Smooth muscle cell (in vitro differentiated cells): ENCODE measurements around the gene CCL15. TPM values are rescaled to one million over a fixed set of nuclear protein-coding genes. Genes with fewer than 3 reads are reported as not detected.

Experiments used
- DNase-seq: peaks from one replicate; lab custom pipeline; 2025; ENCODE audit not compliant: unreplicated experiment; lab: John Stamatoyannopoulos, UW
- H2AFZ ChIP-seq: fragments of 200-600 bp; sonication (generic); 2 replicates; pipeline ENCODE4 v1.6.0; 2016; ENCODE audit warnings: antibody characterized with exemption, low read depth, mild to moderate bottlenecking
- H3F3A ChIP-seq: fragments of 200-600 bp; sonication (generic); 2 replicates; pipeline ENCODE4 v1.6.0; 2017; ENCODE audit warnings: antibody characterized with exemption, low read depth
- H3K27ac ChIP-seq: fragments of 200-600 bp; sonication (generic); 2 replicates; pipeline ENCODE4 v1.5.1; 2016; ENCODE audit warnings: low read depth, mild to moderate bottlenecking
- H3K27me3 ChIP-seq: fragments of 200-600 bp; sonication (generic); 2 replicates; pipeline ENCODE4 v1.6.1; 2016; ENCODE audit warnings: low read depth, mild to moderate bottlenecking
- H3K36me3 ChIP-seq: fragments of 200-600 bp; sonication (generic); 2 replicates; pipeline ENCODE4 v1.5.1; 2016; ENCODE audit warnings: low read depth
- H3K4me1 ChIP-seq: fragments of 200-600 bp; sonication (generic); 2 replicates; pipeline ENCODE4 v1.5.1; 2016; ENCODE audit warnings: low read depth
- H3K4me2 ChIP-seq: fragments of 200-600 bp; sonication (generic); 2 replicates; pipeline ENCODE4 v1.6.0; 2016; ENCODE audit warnings: mild to moderate bottlenecking
- H3K4me3 ChIP-seq: fragments of 200-600 bp; sonication (generic); 2 replicates; pipeline ENCODE4 v1.5.1; 2016; ENCODE audit warnings: mild to moderate bottlenecking
- H3K79me2 ChIP-seq: fragments of 200-600 bp; sonication (generic); 2 replicates; pipeline ENCODE4 v1.6.0; 2016; ENCODE audit warnings: low read depth, mild to moderate bottlenecking
- H3K9ac ChIP-seq: fragments of 200-600 bp; sonication (generic); 2 replicates; pipeline ENCODE4 v1.6.0; 2016; ENCODE audit warnings: low read depth
- H3K9me3 ChIP-seq: fragments of 200-600 bp; sonication (generic); replicated peaks from 2 replicates; pipeline ENCODE4 v1.5.1; 2016; ENCODE audit warnings: low read depth
- H4K20me1 ChIP-seq: fragments of 200-600 bp; sonication (generic); 2 replicates; pipeline ENCODE4 v1.6.0; 2016; ENCODE audit warnings: low read depth
- WGBS: methylation state at CpG from one replicate; pipeline ENCODE4 v1.1.7; 2016; ENCODE audit warnings: low lambda C conversion rate; 5-methylcytosine and 5-hydroxymethylcytosine counted together
- polyA plus RNA-seq: library from polyadenylated mRNA; unstranded; fragments of >200 nt; fragmentation: Nextera tagmentation; extraction: Ambion mirVana; gene quantifications from 2 replicates; pipeline ENCODE4 v1.2.1, GENCODE V29; 2016
- total RNA-seq: library from RNA; depleted of rRNA; stranded (reverse); fragments of >200 nt; gene quantifications from 2 replicates; pipeline ENCODE4 v1.2.3, GENCODE V29; 2014
- TF ChIP-seq, protein P1 (sequence below): fragments of 200-600 bp; sonication (generic); IDR thresholded peaks from 2 replicates; pipeline ENCODE4 v1.5.1; 2017; ENCODE audit warnings: borderline replicate concordance, mild to moderate bottlenecking, antibody characterized with exemption; ENCODE audit not compliant: insufficient read depth, poor library complexity, severe bottlenecking

CCL15 gene
- total and polyA plus RNA-seq, 2 experiments from 2014 or later, result not detected

- H3K27ac ChIP-seq, result no peak overlapping the region
- WGBS, result 92% methylated on average over 6 of the region's 6 CpGs
Observed at GRCh38 chr17:35963663-35964062, 37.7 kb downstream of the CCL15 start.

GRCh38 chr17:35953720-35954119, 47.6 kb downstream of the CCL15 start:
- Histone ChIP-seq H2AFZ (no peak overlapping the region), H3K4me2 (no peak overlapping the region), H3K4me3 (no peak overlapping the region), H4K20me1 (no peaks in the 10 kb centered on the region), H3K27me3 (peaks cover 10% of the 10 kb centered on the region), H3K9me3 (no peaks in the 10 kb centered on the region), H3K27ac (no peak overlapping the region), H3F3A (no peaks in the 10 kb centered on the region), H3K4me1 (no peaks in the 10 kb centered on the region), H3K79me2 (no peaks in the 10 kb centered on the region), H3K9ac (no peak overlapping the region), H3K36me3 (no peaks in the 10 kb centered on the region)
- WGBS, result 68% methylated on average over 7 of the region's 7 CpGs
- DNase-seq, result no peak
- TF ChIP-seq, protein P1, sequence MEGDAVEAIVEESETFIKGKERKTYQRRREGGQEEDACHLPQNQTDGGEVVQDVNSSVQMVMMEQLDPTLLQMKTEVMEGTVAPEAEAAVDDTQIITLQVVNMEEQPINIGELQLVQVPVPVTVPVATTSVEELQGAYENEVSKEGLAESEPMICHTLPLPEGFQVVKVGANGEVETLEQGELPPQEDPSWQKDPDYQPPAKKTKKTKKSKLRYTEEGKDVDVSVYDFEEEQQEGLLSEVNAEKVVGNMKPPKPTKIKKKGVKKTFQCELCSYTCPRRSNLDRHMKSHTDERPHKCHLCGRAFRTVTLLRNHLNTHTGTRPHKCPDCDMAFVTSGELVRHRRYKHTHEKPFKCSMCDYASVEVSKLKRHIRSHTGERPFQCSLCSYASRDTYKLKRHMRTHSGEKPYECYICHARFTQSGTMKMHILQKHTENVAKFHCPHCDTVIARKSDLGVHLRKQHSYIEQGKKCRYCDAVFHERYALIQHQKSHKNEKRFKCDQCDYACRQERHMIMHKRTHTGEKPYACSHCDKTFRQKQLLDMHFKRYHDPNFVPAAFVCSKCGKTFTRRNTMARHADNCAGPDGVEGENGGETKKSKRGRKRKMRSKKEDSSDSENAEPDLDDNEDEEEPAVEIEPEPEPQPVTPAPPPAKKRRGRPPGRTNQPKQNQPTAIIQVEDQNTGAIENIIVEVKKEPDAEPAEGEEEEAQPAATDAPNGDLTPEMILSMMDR, result no peak

More at GRCh38 chr17:35963663-35964062, 37.7 kb downstream of the CCL15 start:
- no peaks in the 10 kb centered on the region for H3K9me3 ChIP-seq
- no peaks in the 10 kb centered on the region for H3K36me3 ChIP-seq
- H3K4me1 ChIP-seq, result no peaks in the 10 kb centered on the region
- no peak overlapping the region for H3K4me3 ChIP-seq
- TF ChIP-seq, protein P1, result no peak
- no peak for DNase-seq
- peaks cover 17% of the 10 kb centered on the region for H3K27me3 ChIP-seq
- no peaks in the 10 kb centered on the region for H3F3A ChIP-seq
- no peaks in the 10 kb centered on the region for H3K79me2 ChIP-seq
- H2AFZ ChIP-seq, result no peak overlapping the region
- no peak overlapping the region for H3K9ac ChIP-seq
- no peak overlapping the region for H3K4me2 ChIP-seq
- no peaks in the 10 kb centered on the region for H4K20me1 ChIP-seq

DNA sequence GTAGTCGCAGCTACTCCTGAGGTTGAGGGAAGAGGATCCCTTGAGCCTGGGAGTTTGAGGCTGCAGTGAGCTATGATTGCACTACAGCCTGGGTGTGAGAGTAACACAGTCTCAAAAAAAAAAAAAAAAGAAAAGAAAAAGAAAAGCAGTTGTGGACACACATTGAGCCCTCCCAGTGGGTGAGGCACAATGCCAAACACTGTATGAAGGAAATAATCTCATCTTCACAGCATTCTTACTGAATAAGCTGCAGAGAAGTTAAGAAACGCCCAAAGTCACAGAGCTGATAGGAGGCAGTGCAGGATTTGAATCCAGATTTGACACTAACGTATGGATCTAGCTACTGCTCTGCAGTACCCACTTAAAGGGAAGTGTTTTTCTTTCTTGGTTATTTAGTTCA, 52.0 kb downstream of the CCL15 start:
- DNase-seq, result no peak
- Histone ChIP-seq H3K27ac (no peak overlapping the region), H3K27me3 (peaks cover 3% of the 10 kb centered on the region), H3K9me3 (no peaks in the 10 kb centered on the region), H3F3A (no peaks in the 10 kb centered on the region), H3K36me3 (no peaks in the 10 kb centered on the region), H2AFZ (no peak overlapping the region), H3K4me3 (no peak overlapping the region), H4K20me1 (no peaks in the 10 kb centered on the region), H3K9ac (no peak overlapping the region), H3K4me2 (no peak overlapping the region), H3K79me2 (no peaks in the 10 kb centered on the region), H3K4me1 (no peaks in the 10 kb centered on the region)
- WGBS, result 85% methylated on average over 3 of the region's 3 CpGs
- TF ChIP-seq, protein P1, result no peak

- Histone ChIP-seq H4K20me1 (no peaks in the 10 kb centered on the region), H2AFZ (no peak overlapping the region), H3K4me2 (no peak overlapping the region), H3K27ac (no peak overlapping the region), H3K4me3 (no peak overlapping the region), H3K9ac (no peak overlapping the region), H3K9me3 (no peaks in the 10 kb centered on the region), H3K4me1 (no peaks in the 10 kb centered on the region), H3K36me3 (no peaks in the 10 kb centered on the region), H3K79me2 (no peaks in the 10 kb centered on the region), H3F3A (no peaks in the 10 kb centered on the region), H3K27me3 (peaks cover 3% of the 10 kb centered on the region)
- no peak for DNase-seq
- 97% methylated on average over 7 of the region's 7 CpGs for WGBS
- TF ChIP-seq, protein P1, result no peak
Observed at GRCh38 chr17:35948092-35948491, 53.3 kb downstream of the CCL15 start.
